H9 (cell line): ENCODE data around the gene OR10A4. TPM values are rescaled to one million over a fixed set of nuclear protein-coding genes. Genes with fewer than 3 reads are reported as not detected.

Experiments used
- DNase-seq: peaks from one replicate; pipeline ENCODE4 v3.0.0-alpha.2; 2017
- H2AFZ ChIP-seq: one replicate; pipeline ENCODE4 v1.6.1; 2013; ENCODE audit warnings: mild to moderate bottlenecking, low read length, control low read depth, moderate library complexity
- H2AK5ac ChIP-seq: 2 replicates; pipeline ENCODE4 v1.6.1; 2013; ENCODE audit warnings: low read length, control low read depth, mixed read lengths; ENCODE audit not compliant: insufficient read length
- H2BK120ac ChIP-seq: one replicate; pipeline ENCODE4 v1.6.1; 2013; ENCODE audit warnings: low read depth, mild to moderate bottlenecking, low read length, control low read depth, inconsistent platforms; ENCODE audit not compliant: poor library complexity, severe bottlenecking
- H2BK12ac ChIP-seq: 2 replicates; pipeline ENCODE4 v1.6.1; 2013; ENCODE audit warnings: low read length, control low read depth, mixed read lengths, low read depth; ENCODE audit not compliant: insufficient read length
- H2BK15ac ChIP-seq: 2 replicates; pipeline ENCODE4 v1.6.1; 2013; ENCODE audit warnings: low read depth, low read length, control low read depth
- H2BK20ac ChIP-seq: one replicate; pipeline ENCODE4 v1.6.1; 2013; ENCODE audit warnings: low read depth, mild to moderate bottlenecking, low read length, control low read depth, inconsistent platforms; ENCODE audit not compliant: poor library complexity, severe bottlenecking
- H2BK5ac ChIP-seq: 2 replicates; pipeline ENCODE4 v1.6.1; 2013; ENCODE audit warnings: low read length, control low read depth, mixed read lengths; ENCODE audit not compliant: insufficient read length
- H3K14ac ChIP-seq: 2 replicates; pipeline ENCODE4 v1.6.1; 2013; ENCODE audit warnings: low read length, control low read depth; ENCODE audit not compliant: insufficient read depth
- H3K18ac ChIP-seq: 2 replicates; pipeline ENCODE4 v1.6.1; 2013; ENCODE audit warnings: low read depth, mild to moderate bottlenecking, mixed read lengths, low read length, control low read depth; ENCODE audit not compliant: insufficient read length
- H3K23ac ChIP-seq: 2 replicates; pipeline ENCODE4 v1.6.1; 2013; ENCODE audit warnings: low read length, control low read depth, mixed read lengths, low read depth; ENCODE audit not compliant: insufficient read length
- H3K23me2 ChIP-seq: 2 replicates; pipeline ENCODE4 v1.6.1; 2013; ENCODE audit warnings: low read depth, mild to moderate bottlenecking, mixed read lengths, low read length, control low read depth; ENCODE audit not compliant: insufficient read length, poor library complexity, severe bottlenecking
- H3K27ac ChIP-seq: 2 replicates; pipeline ENCODE4 v1.5.1; 2013; ENCODE audit warnings: low read length, control low read depth, mixed read lengths, low read depth; ENCODE audit not compliant: insufficient read length
- H3K27me3 ChIP-seq: 2 replicates; pipeline ENCODE4 v1.6.1; 2013; ENCODE audit warnings: low read length, control low read depth, inconsistent platforms; ENCODE audit not compliant: insufficient read depth
- H3K4ac ChIP-seq: 2 replicates; pipeline ENCODE4 v1.6.1; 2013; ENCODE audit warnings: low read depth, mild to moderate bottlenecking, control low read depth, inconsistent platforms, low read length, moderate library complexity
- H3K4me1 ChIP-seq: 2 replicates; pipeline ENCODE4 v1.6.1; 2013; ENCODE audit warnings: low read length, control low read depth, inconsistent platforms; ENCODE audit not compliant: insufficient read depth
- H3K4me2 ChIP-seq: 2 replicates; pipeline ENCODE4 v1.6.1; 2013; ENCODE audit warnings: low read length, control low read depth, mixed read lengths; ENCODE audit not compliant: insufficient read length, insufficient read depth
- H3K56ac ChIP-seq: 2 replicates; pipeline ENCODE4 v1.6.1; 2013; ENCODE audit warnings: low read depth, mild to moderate bottlenecking, mixed read lengths, low read length, control low read depth; ENCODE audit not compliant: insufficient read length
- H3K79me1 ChIP-seq: 2 replicates; pipeline ENCODE4 v1.6.1; 2013; ENCODE audit warnings: low read depth, mild to moderate bottlenecking, moderate library complexity, low read length, control low read depth, inconsistent platforms; ENCODE audit not compliant: insufficient read depth, poor library complexity, severe bottlenecking
- H3K79me2 ChIP-seq: 2 replicates; pipeline ENCODE4 v1.6.1; 2013; ENCODE audit warnings: low read length, control low read depth, inconsistent platforms; ENCODE audit not compliant: insufficient read depth
- H3K9ac ChIP-seq: 2 replicates; pipeline ENCODE4 v1.6.1; 2013; ENCODE audit warnings: low read length, control low read depth, mixed read lengths; ENCODE audit not compliant: insufficient read length; ENCODE audit errors: extremely low read depth
- H3K9me3 ChIP-seq: one replicate; pipeline ENCODE4 v1.6.1; 2013; ENCODE audit warnings: low read depth, low read length, inconsistent platforms; ENCODE audit not compliant: control insufficient read depth
- H3T11ph ChIP-seq: one replicate; pipeline ENCODE4 v1.6.1; 2013; ENCODE audit warnings: mild to moderate bottlenecking, low read length, control low read depth, inconsistent platforms
- H4K20me1 ChIP-seq: one replicate; pipeline ENCODE4 v1.6.1; 2013; ENCODE audit not compliant: control insufficient read depth, insufficient read length, insufficient read depth
- H4K5ac ChIP-seq: 2 replicates; pipeline ENCODE4 v1.6.1; 2013; ENCODE audit warnings: low read depth, mild to moderate bottlenecking, mixed read lengths, low read length, control low read depth; ENCODE audit not compliant: insufficient read length
- H4K8ac ChIP-seq: replicated peaks from 2 replicates; pipeline ENCODE4 v1.6.1; 2013; ENCODE audit warnings: low read length, control low read depth, mixed read lengths, low read depth; ENCODE audit not compliant: insufficient read length
- H4K91ac ChIP-seq: 2 replicates; pipeline ENCODE4 v1.6.1; 2013; ENCODE audit warnings: low read depth, mild to moderate bottlenecking, moderate library complexity, mixed read lengths, low read length, control low read depth; ENCODE audit not compliant: insufficient read length
- H3K27ac Mint-ChIP-seq, 3 experiments: 2 replicates in 2 of 3; 3 replicates in 1 of 3; pipeline ENCODE4 v1.8.0; 2020 to 2021; ENCODE audit warnings: mixed read lengths in 3 of 3, mild to moderate bottlenecking in 1 of 3, moderate library complexity in 1 of 3
- H3K27me3 Mint-ChIP-seq: 2 replicates; pipeline ENCODE4 v1.8.0; 2021; ENCODE audit warnings: low read depth, mild to moderate bottlenecking, moderate library complexity, mixed read lengths
- H3K36me3 Mint-ChIP-seq, 3 experiments: 2 replicates in 2 of 3; 3 replicates in 1 of 3; pipeline ENCODE4 v1.8.0; 2020 to 2021; ENCODE audit warnings: low read depth in 3 of 3, mixed read lengths in 3 of 3; ENCODE audit not compliant: insufficient read depth in 1 of 3
- H3K4me1 Mint-ChIP-seq, 2 experiments: 2 replicates each; pipeline ENCODE4 v1.8.0; 2020; ENCODE audit warnings: mixed read lengths in 2 of 2
- H3K4me3 Mint-ChIP-seq, 2 experiments: 2 replicates in 1 of 2; 3 replicates in 1 of 2; pipeline ENCODE4 v1.8.0; 2020 to 2021; ENCODE audit warnings: mild to moderate bottlenecking in 2 of 2, mixed read lengths in 2 of 2, moderate library complexity in 1 of 2
- H3K9me3 Mint-ChIP-seq, 2 experiments: 2 replicates in 1 of 2; 3 replicates in 1 of 2; pipeline ENCODE4 v1.8.0; 2020; ENCODE audit warnings: mild to moderate bottlenecking in 2 of 2, mixed read lengths in 2 of 2, moderate library complexity in 1 of 2
- total RNA-seq: library from RNA; stranded (reverse); gene quantifications from 2 replicates; pipeline ENCODE4 v1.2.1, GENCODE V29; 2021
- TF ChIP-seq, protein P1 (sequence below): fragments of 200-600 bp; sonication (generic); conservative IDR thresholded peaks from 3 replicates; pipeline ENCODE4 v1.8.0; 2021; ENCODE audit warnings: antibody characterized with exemption, mild to moderate bottlenecking

Gene OR10A4
- total RNA-seq, 1 experiment from 2014 or later: not detected

DNA sequence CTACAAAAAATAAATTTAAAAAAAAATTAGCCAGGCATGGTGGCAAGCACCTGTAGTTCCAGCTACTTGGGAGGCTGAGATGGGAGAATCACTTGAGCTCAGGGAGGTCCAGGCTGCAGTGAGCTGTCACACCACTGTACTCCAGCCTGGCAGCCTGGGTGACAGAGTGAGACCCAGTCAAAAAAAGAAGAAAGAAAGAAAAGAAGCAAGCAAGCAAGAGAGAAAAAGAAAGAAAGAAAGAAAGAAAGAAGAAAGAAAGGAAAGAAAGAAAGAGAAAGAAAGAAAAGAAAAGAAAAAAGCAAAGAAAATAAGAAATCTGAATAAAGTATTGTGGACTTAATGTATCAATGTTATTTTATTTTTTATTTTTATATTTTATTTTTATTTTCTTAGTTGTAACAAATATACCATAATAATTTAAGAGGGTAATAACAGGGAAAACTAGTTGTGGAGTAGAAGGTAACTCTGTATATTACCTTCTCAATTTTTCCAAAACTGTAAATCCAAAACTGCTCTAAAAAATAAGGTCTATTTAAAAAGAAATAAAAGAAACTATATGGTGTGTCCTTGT is 48.7 kb downstream of the OR10A4 start:
- Histone ChIP-seq H3K4ac (no peak overlapping the region), H3K56ac (no peak overlapping the region), H3K27ac (peak overlapping the region; percentile 53), H2BK12ac (no peak overlapping the region), H3K79me1 (no peaks in the 10 kb centered on the region), H4K5ac (no peak overlapping the region), H3K27me3 (no peaks in the 10 kb centered on the region), H3K79me2 (peaks cover 1% of the 10 kb centered on the region; the same call in 1 of the 2 replicates), H2BK20ac (no peak overlapping the region), H2BK120ac (no peak overlapping the region), H3K23me2 (peaks cover 7% of the 10 kb centered on the region), H2BK5ac (no peak overlapping the region), H2AFZ (no peak overlapping the region), H2BK15ac (no peak overlapping the region), H4K91ac (no peak overlapping the region), H3K23ac (no peak overlapping the region), H3K4me2 (peak overlapping the region; percentile 100), H3K4me1 (no peaks in the 10 kb centered on the region; the same call in 1 of the 2 replicates), H2AK5ac (no peak overlapping the region), H3K9ac (no peak overlapping the region), H3T11ph (no peak overlapping the region), H3K14ac (no peak overlapping the region), H3K18ac (no peak overlapping the region), H3K9me3 (no peaks in the 10 kb centered on the region), H4K8ac (no peak overlapping the region), H4K20me1 (no peaks in the 10 kb centered on the region)
- Mint-ChIP-seq H3K4me1 (peaks cover 22 to 23% of the 10 kb centered on the region in 2 experiments), H3K4me3 (no peak overlapping the region), H3K27ac (no peak overlapping the region; a peak in 1 of 7 replicates), H3K27me3 (no peaks in the 10 kb centered on the region), H3K36me3 (peaks cover 2 to 10% (median 10%) of the 10 kb centered on the region in 3 experiments; a peak in 5 of 7 replicates), H3K9me3 (no peaks in the 10 kb centered on the region)
- DNase-seq: no peak
- TF ChIP-seq, protein P1, sequence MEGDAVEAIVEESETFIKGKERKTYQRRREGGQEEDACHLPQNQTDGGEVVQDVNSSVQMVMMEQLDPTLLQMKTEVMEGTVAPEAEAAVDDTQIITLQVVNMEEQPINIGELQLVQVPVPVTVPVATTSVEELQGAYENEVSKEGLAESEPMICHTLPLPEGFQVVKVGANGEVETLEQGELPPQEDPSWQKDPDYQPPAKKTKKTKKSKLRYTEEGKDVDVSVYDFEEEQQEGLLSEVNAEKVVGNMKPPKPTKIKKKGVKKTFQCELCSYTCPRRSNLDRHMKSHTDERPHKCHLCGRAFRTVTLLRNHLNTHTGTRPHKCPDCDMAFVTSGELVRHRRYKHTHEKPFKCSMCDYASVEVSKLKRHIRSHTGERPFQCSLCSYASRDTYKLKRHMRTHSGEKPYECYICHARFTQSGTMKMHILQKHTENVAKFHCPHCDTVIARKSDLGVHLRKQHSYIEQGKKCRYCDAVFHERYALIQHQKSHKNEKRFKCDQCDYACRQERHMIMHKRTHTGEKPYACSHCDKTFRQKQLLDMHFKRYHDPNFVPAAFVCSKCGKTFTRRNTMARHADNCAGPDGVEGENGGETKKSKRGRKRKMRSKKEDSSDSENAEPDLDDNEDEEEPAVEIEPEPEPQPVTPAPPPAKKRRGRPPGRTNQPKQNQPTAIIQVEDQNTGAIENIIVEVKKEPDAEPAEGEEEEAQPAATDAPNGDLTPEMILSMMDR: no peak
